SU-DHL-6 (cell line): Measurements from ENCODE around the gene CHCHD3.

Experiments
- EZH2phosphoT487 ChIP-seq: fragments of 200-600 bp; sonication (generic), shearing (Covaris generic); conservative IDR thresholded peaks from 2 replicates; pipeline ENCODE4 v1.6.1; 2018; ENCODE audit warnings: mild to moderate bottlenecking, antibody characterized with exemption, low read length, moderate library complexity, mixed read lengths
- TF ChIP-seq, protein P1 (sequence below): fragments of 200-600 bp; sonication (generic); IDR thresholded peaks from one replicate; pipeline ENCODE4 v1.5.1; 2017; ENCODE audit warnings: antibody characterized with exemption, mild to moderate bottlenecking, low read length, moderate library complexity; ENCODE audit not compliant: insufficient read depth, poor library complexity, severe bottlenecking

DNA sequence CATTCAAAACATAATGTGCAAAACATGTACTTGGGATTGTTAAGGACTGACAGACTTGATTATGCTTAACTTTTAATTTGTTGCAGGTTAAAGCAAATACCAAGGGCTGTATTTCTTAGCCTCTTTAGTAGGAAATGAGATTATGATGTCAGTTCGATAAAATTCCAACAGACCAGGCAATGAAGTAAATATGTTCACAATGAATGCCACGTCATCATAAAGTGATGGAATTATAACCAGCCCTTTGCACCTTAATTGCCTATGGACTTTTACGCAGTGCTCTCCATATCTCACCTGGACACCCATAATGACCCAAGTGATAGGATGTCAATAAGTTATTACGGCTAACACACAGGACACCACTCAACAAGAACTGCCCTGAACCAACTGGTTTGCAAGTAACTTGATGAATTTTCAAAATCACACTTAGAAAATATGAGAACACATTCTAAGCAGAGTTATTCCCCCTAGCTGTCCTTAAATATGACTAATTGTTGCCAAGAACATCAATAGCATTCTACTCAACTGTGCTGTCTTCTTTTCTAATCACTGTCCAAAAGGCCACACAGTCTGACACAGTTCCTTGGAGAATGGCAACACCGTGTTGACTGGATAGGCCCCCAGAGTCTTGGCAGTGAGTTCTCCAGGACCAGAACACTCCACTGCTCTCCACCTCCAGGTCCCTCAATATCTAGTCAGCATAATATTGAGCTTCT, 115.0 kb downstream of the CHCHD3 start:
- no peak for TF ChIP-seq EZH2phosphoT487
- TF ChIP-seq, protein P1, sequence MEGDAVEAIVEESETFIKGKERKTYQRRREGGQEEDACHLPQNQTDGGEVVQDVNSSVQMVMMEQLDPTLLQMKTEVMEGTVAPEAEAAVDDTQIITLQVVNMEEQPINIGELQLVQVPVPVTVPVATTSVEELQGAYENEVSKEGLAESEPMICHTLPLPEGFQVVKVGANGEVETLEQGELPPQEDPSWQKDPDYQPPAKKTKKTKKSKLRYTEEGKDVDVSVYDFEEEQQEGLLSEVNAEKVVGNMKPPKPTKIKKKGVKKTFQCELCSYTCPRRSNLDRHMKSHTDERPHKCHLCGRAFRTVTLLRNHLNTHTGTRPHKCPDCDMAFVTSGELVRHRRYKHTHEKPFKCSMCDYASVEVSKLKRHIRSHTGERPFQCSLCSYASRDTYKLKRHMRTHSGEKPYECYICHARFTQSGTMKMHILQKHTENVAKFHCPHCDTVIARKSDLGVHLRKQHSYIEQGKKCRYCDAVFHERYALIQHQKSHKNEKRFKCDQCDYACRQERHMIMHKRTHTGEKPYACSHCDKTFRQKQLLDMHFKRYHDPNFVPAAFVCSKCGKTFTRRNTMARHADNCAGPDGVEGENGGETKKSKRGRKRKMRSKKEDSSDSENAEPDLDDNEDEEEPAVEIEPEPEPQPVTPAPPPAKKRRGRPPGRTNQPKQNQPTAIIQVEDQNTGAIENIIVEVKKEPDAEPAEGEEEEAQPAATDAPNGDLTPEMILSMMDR = no peak
